BE2C (cell line): ENCODE measurements around the gene ANLN.

Source experiments
- DNase-seq: peaks from one replicate; pipeline ENCODE4 v3.0.0-alpha.2; 2020
- H3K27me3 ChIP-seq: fragments of 250-450 bp; sonication (Bioruptor Pico); 2 replicates; pipeline ENCODE4 v1.5.1; 2020; ENCODE audit warnings: mild to moderate bottlenecking
- H3K36me3 ChIP-seq: fragments of 250-450 bp; sonication (Bioruptor Pico); 2 replicates; pipeline ENCODE4 v1.5.1; 2020; ENCODE audit warnings: mild to moderate bottlenecking
- H3K4me1 ChIP-seq: fragments of 250-450 bp; sonication (Bioruptor Pico); 2 replicates; pipeline ENCODE4 v1.5.1; 2020
- H3K4me3 ChIP-seq: 2 replicates; pipeline ENCODE4 v1.5.1; 2011; ENCODE audit warnings: low read depth, low read length
- H3K9me3 ChIP-seq: fragments of 250-450 bp; sonication (Bioruptor Pico); 2 replicates; pipeline ENCODE4 v1.5.1; 2020
- TF ChIP-seq, protein P1 (sequence below): IDR thresholded peaks from 2 replicates; pipeline ENCODE4 v1.5.1; 2012; ENCODE audit warnings: mild to moderate bottlenecking, low read depth, low read length

ANLN gene

GRCh38 chr7:36403452-36403851 is 13.8 kb downstream of the ANLN start:
- H3K36me3 ChIP-seq, result peaks cover 97% of the 10 kb centered on the region
- TF ChIP-seq, protein P1, sequence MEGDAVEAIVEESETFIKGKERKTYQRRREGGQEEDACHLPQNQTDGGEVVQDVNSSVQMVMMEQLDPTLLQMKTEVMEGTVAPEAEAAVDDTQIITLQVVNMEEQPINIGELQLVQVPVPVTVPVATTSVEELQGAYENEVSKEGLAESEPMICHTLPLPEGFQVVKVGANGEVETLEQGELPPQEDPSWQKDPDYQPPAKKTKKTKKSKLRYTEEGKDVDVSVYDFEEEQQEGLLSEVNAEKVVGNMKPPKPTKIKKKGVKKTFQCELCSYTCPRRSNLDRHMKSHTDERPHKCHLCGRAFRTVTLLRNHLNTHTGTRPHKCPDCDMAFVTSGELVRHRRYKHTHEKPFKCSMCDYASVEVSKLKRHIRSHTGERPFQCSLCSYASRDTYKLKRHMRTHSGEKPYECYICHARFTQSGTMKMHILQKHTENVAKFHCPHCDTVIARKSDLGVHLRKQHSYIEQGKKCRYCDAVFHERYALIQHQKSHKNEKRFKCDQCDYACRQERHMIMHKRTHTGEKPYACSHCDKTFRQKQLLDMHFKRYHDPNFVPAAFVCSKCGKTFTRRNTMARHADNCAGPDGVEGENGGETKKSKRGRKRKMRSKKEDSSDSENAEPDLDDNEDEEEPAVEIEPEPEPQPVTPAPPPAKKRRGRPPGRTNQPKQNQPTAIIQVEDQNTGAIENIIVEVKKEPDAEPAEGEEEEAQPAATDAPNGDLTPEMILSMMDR, result no peak
- H3K4me3 ChIP-seq, result no peak overlapping the region
- no peak for DNase-seq
- no peaks in the 10 kb centered on the region for H3K27me3 ChIP-seq
- no peaks in the 10 kb centered on the region for H3K9me3 ChIP-seq
- H3K4me1 ChIP-seq, result no peaks in the 10 kb centered on the region

DNA sequence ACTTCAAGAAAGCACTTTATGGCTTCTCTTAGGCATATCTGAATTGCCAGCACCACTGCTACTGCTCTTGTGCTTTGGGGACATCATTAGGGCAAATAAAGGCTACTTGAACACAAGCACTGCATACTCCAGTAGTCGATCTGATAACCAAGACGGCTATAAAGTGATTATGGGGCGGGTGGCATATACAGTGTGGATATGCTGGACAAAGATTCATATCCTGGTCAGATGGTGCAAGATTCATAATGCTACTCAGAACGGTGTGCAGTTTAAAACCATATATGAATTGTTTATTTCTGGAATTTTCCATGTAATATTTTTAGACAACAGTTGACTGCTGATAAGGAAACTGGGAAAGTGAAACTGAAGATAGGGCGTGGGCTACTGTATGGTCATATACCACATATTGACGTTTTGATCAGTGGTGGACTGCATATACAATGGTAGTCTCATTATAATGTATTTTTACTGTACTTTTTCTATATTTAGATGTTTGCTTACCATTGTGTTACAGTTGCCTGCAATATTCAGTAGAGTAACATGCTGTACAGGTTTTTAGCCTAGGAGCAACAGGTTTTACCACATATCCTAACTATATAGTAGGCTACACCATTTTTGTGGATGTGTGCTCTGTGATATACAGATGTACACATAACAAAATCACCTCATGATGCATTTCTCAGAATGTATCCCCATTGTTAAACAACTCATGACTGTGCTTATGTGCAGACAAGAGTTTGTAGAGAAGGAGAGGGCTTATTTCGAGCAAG is 15.2 kb downstream of the ANLN start:
- H3K4me3 ChIP-seq, result no peak overlapping the region
- no peak for DNase-seq
- peaks cover 94% of the 10 kb centered on the region for H3K36me3 ChIP-seq
- no peaks in the 10 kb centered on the region for H3K27me3 ChIP-seq
- H3K9me3 ChIP-seq, result no peaks in the 10 kb centered on the region
- no peaks in the 10 kb centered on the region for H3K4me1 ChIP-seq
- TF ChIP-seq, protein P1, result no peak

GRCh38 chr7:36405409-36405803 is 15.7 kb downstream of the ANLN start:
- H3K36me3 ChIP-seq, result peaks cover 92% of the 10 kb centered on the region
- H3K27me3 ChIP-seq, result no peaks in the 10 kb centered on the region
- TF ChIP-seq, protein P1, result no peak
- H3K4me3 ChIP-seq, result no peak overlapping the region
- DNase-seq, result no peak
- H3K4me1 ChIP-seq, result no peaks in the 10 kb centered on the region
- H3K9me3 ChIP-seq, result no peaks in the 10 kb centered on the region

DNA sequence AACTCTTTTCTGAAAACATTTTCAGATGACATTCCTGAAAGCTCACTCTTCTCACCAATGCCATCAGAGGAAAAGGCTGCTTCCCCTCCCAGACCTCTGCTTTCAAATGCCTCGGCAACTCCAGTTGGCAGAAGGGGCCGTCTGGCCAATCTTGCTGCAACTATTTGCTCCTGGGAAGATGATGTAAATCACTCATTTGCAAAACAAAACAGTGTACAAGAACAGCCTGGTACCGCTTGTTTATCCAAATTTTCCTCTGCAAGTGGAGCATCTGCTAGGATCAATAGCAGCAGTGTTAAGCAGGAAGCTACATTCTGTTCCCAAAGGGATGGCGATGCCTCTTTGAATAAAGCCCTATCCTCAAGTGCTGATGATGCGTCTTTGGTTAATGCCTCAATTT is 16.5 kb downstream of the ANLN start:
- TF ChIP-seq, protein P1, result no peak
- no peaks in the 10 kb centered on the region for H3K9me3 ChIP-seq
- no peak overlapping the region for H3K4me3 ChIP-seq
- H3K27me3 ChIP-seq, result no peaks in the 10 kb centered on the region
- DNase-seq, result no peak
- H3K4me1 ChIP-seq, result no peaks in the 10 kb centered on the region
- peaks cover 94% of the 10 kb centered on the region for H3K36me3 ChIP-seq

GRCh38 chr7:36407636-36408550 is 18.2 kb downstream of the ANLN start:
- Histone ChIP-seq H3K27me3 (no peaks in the 10 kb centered on the region), H3K4me1 (no peaks in the 10 kb centered on the region), H3K36me3 (peaks cover 91% of the 10 kb centered on the region), H3K4me3 (no peak overlapping the region), H3K9me3 (no peaks in the 10 kb centered on the region)
- no peak for DNase-seq
- TF ChIP-seq, protein P1, result no peak
